ENCODE data around the gene KIF21B. TPM values are rescaled to one million over a fixed set of nuclear protein-coding genes. Genes with fewer than 3 reads are reported as not detected.

KIF21B gene
- total and polyA plus RNA-seq, 9 of the 15 experiments (the other 6 are each of a cell fraction or from before 2014, with no cell fraction given): 0.46 to 13.4 (median 5.9) TPM

- under 1% methylated on average over 8 of the region's 8 CpGs for WGBS (ENCODE audit: insufficient coverage, low coverage, missing lambda C conversion rate)
- POLR2A ChIA-PET: interaction anchor here (0.6 kb wide), 1 partner anchor 11 kb away, joined by 3 read pairs; no protein-coding TSS in a partner anchor
- H3K9me3 ChIP-seq (replicated peaks; ENCODE audit: control insufficient read depth, insufficient read depth, low read depth, low read length): no peaks in the 10 kb centered on the region; the same call in none of the 2 replicates
- peaks cover 14 to 37% of the 10 kb centered on the region in 2 experiments for H3K27me3 ChIP-seq (ENCODE audit: control insufficient read depth in 2 of 2, insufficient read depth in 2 of 2, low read length in 2 of 2)
- FAIRE-seq (no peak), ATAC-seq (no peak), DNase-seq (ENCODE audit: extremely low read depth in 1 of 4, low spot score in 3 of 4) (peak in 1 of 4 experiments; percentile 3)
- intact Hi-C loops (cut with micrococcal nuclease) (no loop called here), in situ Hi-C loops (cut with MboI) (no loop called here)
- H3K9ac ChIP-seq (ENCODE audit: insufficient read depth in 1 of 2, low read depth in 2 of 2, low read length in 2 of 2): no peak overlapping the region
- no peak overlapping the region for H3K4me2 ChIP-seq (ENCODE audit: insufficient read depth, low read length)
- no peaks in the 10 kb centered on the region for H3K36me3 ChIP-seq (ENCODE audit: control insufficient read depth, insufficient read depth, low read length)
- no peak overlapping the region for H2AFZ ChIP-seq (ENCODE audit: low read depth, low read length)
- no peak overlapping the region for H3K27ac ChIP-seq (ENCODE audit: extremely low read depth, low read depth, low read length)
- H3K9me1 ChIP-seq (ENCODE audit: control insufficient read depth, insufficient read depth, low read length): no peaks in the 10 kb centered on the region
- CTCF ChIA-PET (ENCODE audit: low intra/inter-chr PET ratio): no interaction called here
- H3K4me1 ChIP-seq (replicated peaks in 1 of 2; ENCODE audit: control insufficient read depth in 2 of 2, insufficient read depth in 2 of 2, low read length in 2 of 2): no peaks in the 10 kb centered on the region
- H4K20me1 ChIP-seq (replicated peaks; ENCODE audit: control insufficient read depth, insufficient read depth, low read length): no peaks in the 10 kb centered on the region
- H3K79me2 ChIP-seq (ENCODE audit: control insufficient read depth, insufficient read depth, low read length): no peaks in the 10 kb centered on the region
- H3K4me3 ChIP-seq: no peak overlapping the region
- TF ChIP-seq SIN3A (IDR thresholded peaks at IDR 0.05; ENCODE audit: borderline replicate concordance in 2 of 2, control insufficient read depth in 1 of 2, low read depth in 2 of 2, low read length in 2 of 2) (no peak), HNRNPUL1 (IDR thresholded peaks at IDR 0.05; ENCODE audit: low read length) (no peak), MGA (IDR thresholded peaks at IDR 0.05) (no peak), CBX2 (IDR thresholded peaks at IDR 0.05; ENCODE audit: insufficient read depth, low read length, poor library complexity, severe bottlenecking) (no peak), LEF1 (IDR thresholded peaks at IDR 0.05) (no peak), TFAP4 (CRISPR knock-in tag; IDR thresholded peaks at IDR 0.05; ENCODE audit: borderline replicate concordance) (no peak)
- no TSS peak for BruUV-seq (replicated peaks)
These were observed 73.9 kb downstream of the KIF21B start for GRCh38 chr1:200949626-200950025.
